ENCODE data around the gene VWDE. TPM values are rescaled to one million over a fixed set of nuclear protein-coding genes. Genes with fewer than 3 reads are reported as not detected.

The VWDE gene
- total and polyA plus RNA-seq, 10 donors: 0.13 to 0.97 (median 0.60) TPM; not detected in 3

- intact Hi-C loops (cut with DNase I; ENCODE audit: low total_unique reads): no loop called here
- Histone ChIP-seq H3K27me3 (replicated peaks in 1 of 7) (no peaks in the 10 kb centered on the region), H3K27ac (no peak overlapping the region), H3K4me3 (no peak overlapping the region), H3K9me3 (peaks cover 0 to 13% (median 3%) of the 10 kb centered on the region in 8 donors), H3K4me1 (no peaks in the 10 kb centered on the region), H3K36me3 (no peaks in the 10 kb centered on the region)
- 58 to 84% (median 81%) methylated on average over 8 of the region's 8 CpGs for WGBS, 5 donors
- no peak for DNase-seq
- TF ChIP-seq POLR2A (IDR thresholded peaks at IDR 0.05): no peak
- TF ChIP-seq POLR2AphosphoS5 (IDR thresholded peaks at IDR 0.05): no peak
- no peak for TF ChIP-seq CTCF (IDR thresholded peaks at IDR 0.05 in 8 of 11, conservative IDR thresholded peaks at IDR 0.05 in 3 of 11)
Observed at GRCh38 chr7:12423355-12423996, 19.8 kb upstream of the VWDE start.

DNA sequence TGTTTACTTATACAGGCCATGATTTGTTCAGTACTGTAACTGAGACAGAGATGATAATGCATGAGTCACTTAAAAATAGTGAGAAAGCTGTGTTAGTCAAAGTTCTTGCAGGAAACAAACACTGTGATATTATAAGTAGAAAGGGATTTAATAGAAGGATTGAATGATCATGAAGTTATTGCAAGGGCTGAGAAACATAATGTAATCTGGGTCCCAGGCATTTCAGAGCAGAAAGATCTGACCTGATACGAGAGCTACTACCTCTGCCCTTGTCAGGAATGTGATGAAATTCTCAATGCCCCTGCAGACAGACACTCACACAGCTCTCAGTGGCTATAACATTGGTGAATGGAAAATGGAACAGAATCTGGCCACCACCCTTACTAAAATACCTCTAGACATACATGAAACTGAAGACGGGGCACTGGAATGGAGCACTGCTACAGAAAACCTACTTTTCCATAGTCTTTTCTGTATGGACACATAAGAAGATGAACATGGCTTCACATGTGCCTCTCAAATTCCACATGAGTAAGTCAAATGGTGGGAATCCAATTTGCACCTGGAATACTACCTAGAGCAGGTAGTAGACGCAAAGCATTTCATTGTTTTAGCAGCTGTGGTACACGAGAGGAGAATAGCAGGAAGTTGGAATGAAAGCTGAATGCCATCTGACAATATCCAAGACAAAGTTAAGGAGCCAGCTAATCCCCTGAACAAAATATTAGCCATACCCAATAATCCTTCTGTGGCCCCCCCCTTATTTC is 19.1 kb upstream of the VWDE start:
- Histone ChIP-seq H3K36me3 (no peaks in the 10 kb centered on the region), H3K27me3 (replicated peaks in 1 of 7) (no peaks in the 10 kb centered on the region), H3K9me3 (peaks cover 0 to 13% (median 3%) of the 10 kb centered on the region in 8 donors), H3K4me1 (no peaks in the 10 kb centered on the region), H3K4me3 (no peak overlapping the region), H3K27ac (no peak overlapping the region)
- 64 to 82% (median 75%) methylated on average over 4 of the region's 4 CpGs for WGBS, 5 donors
- TF ChIP-seq POLR2AphosphoS5 (IDR thresholded peaks at IDR 0.05) (no peak), POLR2A (IDR thresholded peaks at IDR 0.05) (no peak), CTCF (IDR thresholded peaks at IDR 0.05 in 8 of 11, conservative IDR thresholded peaks at IDR 0.05 in 3 of 11) (no peak)
- no peak for DNase-seq
- intact Hi-C loops (cut with DNase I; ENCODE audit: low total_unique reads): no loop called here

GRCh38 chr7:12418452-12418851 is 14.8 kb upstream of the VWDE start:
- H3K9me3 ChIP-seq: no peaks in the 10 kb centered on the region
- H3K36me3 ChIP-seq: no peaks in the 10 kb centered on the region
- no peaks in the 10 kb centered on the region for H3K4me1 ChIP-seq
- intact Hi-C loops (cut with DNase I; ENCODE audit: low total_unique reads): no loop called here
- DNase-seq: no peak
- TF ChIP-seq CTCF (IDR thresholded peaks at IDR 0.05 in 8 of 11, conservative IDR thresholded peaks at IDR 0.05 in 3 of 11): no peak
- no peak for TF ChIP-seq POLR2AphosphoS5 (IDR thresholded peaks at IDR 0.05)
- TF ChIP-seq POLR2A (IDR thresholded peaks at IDR 0.05): no peak
- no peak overlapping the region for H3K27ac ChIP-seq
- H3K4me3 ChIP-seq: no peak overlapping the region
- H3K27me3 ChIP-seq (replicated peaks in 1 of 7): no peaks in the 10 kb centered on the region

DNA sequence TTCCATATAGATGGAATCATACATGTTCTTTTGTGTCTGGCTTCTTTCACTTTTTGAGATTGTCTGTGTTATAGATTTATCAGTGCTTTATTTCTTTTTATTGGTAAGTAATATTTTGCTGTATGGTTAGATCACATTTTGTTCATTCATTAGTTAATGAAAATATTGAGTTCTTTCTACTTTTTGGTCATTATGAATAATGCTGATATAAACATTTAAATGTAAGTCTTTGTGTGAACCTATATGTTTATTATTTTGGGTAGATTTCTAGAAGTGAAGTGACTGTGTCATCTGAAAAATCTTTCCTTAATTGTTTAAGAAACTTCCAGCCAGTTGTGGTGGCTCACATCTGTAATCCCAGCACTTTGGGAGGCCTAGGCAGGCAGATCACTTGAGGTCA is 11.4 kb upstream of the VWDE start:
- no peak for DNase-seq
- Histone ChIP-seq H3K4me3 (no peak overlapping the region), H3K36me3 (no peaks in the 10 kb centered on the region), H3K4me1 (no peaks in the 10 kb centered on the region), H3K9me3 (peaks cover 0 to 10% (median 8%) of the 10 kb centered on the region in 8 donors), H3K27me3 (replicated peaks in 1 of 7) (no peaks in the 10 kb centered on the region), H3K27ac (no peak overlapping the region)
- TF ChIP-seq CTCF (IDR thresholded peaks at IDR 0.05 in 8 of 11, conservative IDR thresholded peaks at IDR 0.05 in 3 of 11): no peak
- TF ChIP-seq POLR2A (IDR thresholded peaks at IDR 0.05): no peak
- TF ChIP-seq POLR2AphosphoS5 (IDR thresholded peaks at IDR 0.05): no peak
- intact Hi-C loops (cut with DNase I; ENCODE audit: low total_unique reads): no loop called here
